ENCODE data around the gene STON2. TPM values are rescaled to one million over a fixed set of nuclear protein-coding genes. Genes with fewer than 3 reads are reported as not detected.

The STON2 gene
- total and polyA plus RNA-seq, 3 experiments from 2014 or later, result 0.22 TPM; not detected in 2

DNA sequence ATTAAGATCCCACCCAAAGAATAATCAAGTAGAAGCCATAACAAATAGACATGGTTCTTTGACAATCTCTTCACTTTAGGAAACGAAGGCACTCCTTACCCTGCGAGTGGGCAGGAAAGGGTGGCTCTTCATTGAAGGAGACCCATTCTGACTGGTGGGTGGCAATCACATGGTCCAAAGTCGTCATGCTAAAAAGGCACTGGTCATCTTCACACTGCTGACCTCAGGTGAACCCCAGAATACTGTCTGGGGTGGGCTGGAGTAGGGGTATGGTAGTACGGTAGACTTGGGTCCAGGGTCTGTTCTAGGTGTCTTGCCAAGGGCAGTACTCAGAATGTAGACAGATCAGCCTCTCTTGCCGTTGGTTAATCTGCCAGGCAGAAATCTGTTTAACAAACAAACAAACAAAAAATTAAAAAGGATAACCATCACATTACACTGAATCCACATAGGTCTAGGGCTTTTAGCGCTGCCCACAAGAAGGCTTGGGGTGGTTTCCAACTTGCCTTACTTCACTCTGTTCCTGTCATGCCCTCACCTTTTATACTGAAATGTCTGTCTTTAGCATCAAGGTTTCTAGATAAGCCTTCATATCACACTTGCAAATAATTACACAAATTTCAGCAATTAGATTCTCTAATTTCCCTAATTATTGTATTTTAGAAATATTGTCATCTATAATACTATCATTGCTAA lies 1.8 kb downstream of the STON2 start:
- no peak overlapping the region for H3K4me3 ChIP-seq (ENCODE audit: low read length)
- H3K4me1 ChIP-seq (ENCODE audit: insufficient read depth, low read length), result no peaks in the 10 kb centered on the region
- H3K4me3 Mint-ChIP-seq, result no peak overlapping the region
- no peak for DNase-seq
- no peaks in the 10 kb centered on the region for H3K27me3 ChIP-seq (ENCODE audit: insufficient read depth, low read length, poor library complexity, severe bottlenecking)
- no peaks in the 10 kb centered on the region for H3K36me3 ChIP-seq (ENCODE audit: insufficient read depth, low read length)
- H3K9me3 ChIP-seq (ENCODE audit: low read length), result no peaks in the 10 kb centered on the region
- no peak overlapping the region for H3K27ac ChIP-seq (ENCODE audit: low read depth, low read length)
- peaks cover 0 to 8% (median 1%) of the 10 kb centered on the region in 3 donors for H3K4me1 Mint-ChIP-seq
- no peak overlapping the region for H3K27ac Mint-ChIP-seq
- no peaks in the 10 kb centered on the region for H3K36me3 Mint-ChIP-seq
- POLR2A ChIA-PET, result no interaction called here
- H3K27me3 Mint-ChIP-seq, result peaks cover 0 to 8% of the 10 kb centered on the region in 2 donors
- CTCF ChIA-PET, result no interaction called here
- H3K9me3 Mint-ChIP-seq, result peaks cover 0 to 3% (median 0%) of the 10 kb centered on the region in 5 donors

DNA sequence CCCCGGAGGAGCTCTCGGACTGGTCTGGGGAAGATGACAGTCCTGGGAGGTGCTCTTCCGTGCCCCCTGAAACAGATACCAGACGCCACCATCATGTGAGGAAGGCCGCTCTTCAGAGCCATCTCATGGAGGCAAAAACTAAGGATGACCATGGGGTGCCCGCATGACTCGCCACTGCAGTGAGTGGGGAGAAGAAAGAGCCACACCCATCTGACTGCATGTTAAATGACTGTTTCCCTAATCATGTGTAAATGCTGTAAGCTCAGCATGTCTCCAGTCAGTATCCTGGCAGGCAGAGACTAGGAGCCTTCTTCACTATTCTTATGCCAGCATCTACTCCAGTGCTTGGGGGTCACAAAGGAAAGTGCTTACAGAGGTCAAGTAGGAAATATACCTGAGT lies 4.0 kb downstream of the STON2 start:
- H3K4me1 ChIP-seq (ENCODE audit: insufficient read depth, low read length), result no peaks in the 10 kb centered on the region
- H3K4me1 Mint-ChIP-seq, result peaks cover 0 to 8% (median 1%) of the 10 kb centered on the region in 3 donors
- no peak overlapping the region for H3K27ac ChIP-seq (ENCODE audit: low read depth, low read length)
- CTCF ChIA-PET, result no interaction called here
- no peaks in the 10 kb centered on the region for H3K36me3 ChIP-seq (ENCODE audit: insufficient read depth, low read length)
- no peaks in the 10 kb centered on the region for H3K9me3 ChIP-seq (ENCODE audit: low read length)
- peaks cover 0 to 5% (median 0%) of the 10 kb centered on the region in 5 donors for H3K9me3 Mint-ChIP-seq
- no peak overlapping the region for H3K4me3 Mint-ChIP-seq
- no peaks in the 10 kb centered on the region for H3K27me3 ChIP-seq (ENCODE audit: insufficient read depth, low read length, poor library complexity, severe bottlenecking)
- H3K27ac Mint-ChIP-seq, result no peak overlapping the region
- DNase-seq, result no peak
- no peaks in the 10 kb centered on the region for H3K36me3 Mint-ChIP-seq
- no peak overlapping the region for H3K4me3 ChIP-seq (ENCODE audit: low read length)
- POLR2A ChIA-PET, result no interaction called here
- H3K27me3 Mint-ChIP-seq, result peaks cover 9 to 14% of the 10 kb centered on the region in 2 donors

DNA sequence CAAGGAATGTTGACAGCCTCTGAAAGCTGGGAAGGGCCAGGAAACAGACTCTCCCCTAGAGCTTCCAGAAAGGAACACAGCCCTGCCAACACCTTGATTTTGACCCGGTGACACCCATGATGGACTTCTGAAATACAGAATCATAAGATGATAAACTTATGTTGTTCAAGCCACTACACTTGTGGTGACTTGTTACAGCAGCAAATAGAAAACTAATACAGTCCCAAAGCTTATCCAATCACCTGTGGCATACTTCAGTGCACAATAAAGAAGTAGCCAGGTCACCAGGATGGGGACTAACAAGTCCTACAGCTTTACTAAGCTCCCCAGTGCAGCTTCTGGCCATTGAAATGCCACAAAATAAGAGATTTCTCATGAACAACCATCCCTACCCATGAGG lies 5.4 kb downstream of the STON2 start:
- peaks cover 0 to 5% (median 0%) of the 10 kb centered on the region in 5 donors for H3K9me3 Mint-ChIP-seq
- POLR2A ChIA-PET, result no interaction called here
- Histone ChIP-seq H3K4me1 (ENCODE audit: insufficient read depth, low read length) (no peaks in the 10 kb centered on the region), H3K27ac (ENCODE audit: low read depth, low read length) (no peak overlapping the region), H3K4me3 (ENCODE audit: low read length) (no peak overlapping the region), H3K9me3 (ENCODE audit: low read length) (no peaks in the 10 kb centered on the region), H3K27me3 (ENCODE audit: insufficient read depth, low read length, poor library complexity, severe bottlenecking) (no peaks in the 10 kb centered on the region), H3K36me3 (ENCODE audit: insufficient read depth, low read length) (no peaks in the 10 kb centered on the region)
- H3K4me3 Mint-ChIP-seq, result no peak overlapping the region
- peaks cover 0 to 8% (median 1%) of the 10 kb centered on the region in 3 donors for H3K4me1 Mint-ChIP-seq
- no peak overlapping the region for H3K27ac Mint-ChIP-seq
- H3K27me3 Mint-ChIP-seq, result peaks cover 10 to 18% of the 10 kb centered on the region in 2 donors
- DNase-seq, result no peak
- H3K36me3 Mint-ChIP-seq, result no peaks in the 10 kb centered on the region
- CTCF ChIA-PET, result no interaction called here

DNA sequence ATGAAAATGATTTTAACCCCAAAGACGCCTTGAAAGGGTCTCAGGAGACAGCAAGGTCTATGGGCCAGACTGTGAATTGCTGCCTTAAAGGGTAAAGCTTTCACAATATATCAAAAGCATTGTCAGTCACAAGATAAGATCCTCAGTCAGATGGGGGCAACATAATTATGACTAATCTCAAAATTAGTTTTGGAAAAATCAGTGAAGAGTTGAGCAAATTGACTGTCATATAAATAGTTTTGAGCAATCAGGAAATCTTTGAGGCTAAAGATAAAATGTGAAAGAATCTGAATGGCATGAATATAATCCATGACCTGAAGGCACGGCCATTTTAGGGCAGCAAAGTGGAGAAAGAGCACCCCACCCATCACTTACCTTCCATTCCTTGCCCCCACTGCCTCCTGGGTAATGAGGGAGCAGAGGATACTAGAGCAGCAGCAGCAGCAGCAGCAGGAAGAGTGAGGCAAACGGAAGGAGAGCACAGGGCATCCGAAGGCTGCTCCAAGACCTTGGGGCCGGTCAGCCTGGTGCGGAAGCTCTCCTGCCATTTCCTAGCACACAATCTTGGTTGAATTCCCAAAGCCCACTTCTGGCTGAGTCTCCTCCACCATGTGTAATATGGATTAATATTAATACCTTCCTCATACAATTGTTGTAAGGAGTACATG lies 7.0 kb downstream of the STON2 start:
- Histone ChIP-seq H3K4me1 (ENCODE audit: insufficient read depth, low read length) (no peaks in the 10 kb centered on the region), H3K4me3 (ENCODE audit: low read length) (no peak overlapping the region), H3K27ac (ENCODE audit: low read depth, low read length) (no peak overlapping the region), H3K27me3 (ENCODE audit: insufficient read depth, low read length, poor library complexity, severe bottlenecking) (no peaks in the 10 kb centered on the region), H3K36me3 (ENCODE audit: insufficient read depth, low read length) (no peaks in the 10 kb centered on the region), H3K9me3 (ENCODE audit: low read length) (no peaks in the 10 kb centered on the region)
- no peaks in the 10 kb centered on the region for H3K36me3 Mint-ChIP-seq
- no peaks in the 10 kb centered on the region for H3K4me1 Mint-ChIP-seq
- H3K9me3 Mint-ChIP-seq, result peaks cover 0 to 5% (median 0%) of the 10 kb centered on the region in 5 donors
- no peak overlapping the region for H3K27ac Mint-ChIP-seq
- H3K27me3 Mint-ChIP-seq, result peaks cover 10 to 32% of the 10 kb centered on the region in 2 donors
- ChIA-PET POLR2A (no interaction called here), CTCF (no interaction called here)
- no peak for DNase-seq
- H3K4me3 Mint-ChIP-seq, result no peak overlapping the region

DNA sequence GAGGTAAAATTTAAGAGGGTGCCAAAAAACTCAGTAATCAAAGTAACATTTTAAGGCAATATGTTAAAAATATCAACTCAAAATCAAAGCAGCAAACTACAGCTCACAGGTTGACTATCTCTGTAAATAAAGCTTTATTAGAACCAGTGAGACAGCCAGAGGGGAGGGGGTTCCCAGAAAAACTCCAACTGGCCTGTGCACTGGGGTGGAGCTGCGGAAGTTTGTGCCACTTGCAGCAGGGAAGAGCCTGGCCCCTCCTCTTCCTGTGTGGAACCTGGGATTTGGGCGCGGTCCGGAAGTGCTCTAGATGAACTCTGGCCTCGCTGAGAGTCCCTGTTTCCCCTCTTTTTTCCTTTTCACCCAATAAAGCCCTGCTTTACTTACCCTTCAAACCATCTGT lies 8.1 kb downstream of the STON2 start:
- H3K9me3 ChIP-seq (ENCODE audit: low read length), result no peaks in the 10 kb centered on the region
- H3K27ac ChIP-seq (ENCODE audit: low read depth, low read length), result no peak overlapping the region
- Mint-ChIP-seq H3K27me3 (peaks cover 10 to 32% of the 10 kb centered on the region in 2 donors), H3K4me1 (no peaks in the 10 kb centered on the region), H3K4me3 (no peak overlapping the region), H3K9me3 (peaks cover 0 to 5% (median 0%) of the 10 kb centered on the region in 5 donors), H3K27ac (no peak overlapping the region), H3K36me3 (no peaks in the 10 kb centered on the region)
- POLR2A ChIA-PET, result no interaction called here
- CTCF ChIA-PET, result no interaction called here
- H3K4me1 ChIP-seq (ENCODE audit: insufficient read depth, low read length), result no peaks in the 10 kb centered on the region
- H3K36me3 ChIP-seq (ENCODE audit: insufficient read depth, low read length), result no peaks in the 10 kb centered on the region
- no peak for DNase-seq
- H3K27me3 ChIP-seq (ENCODE audit: insufficient read depth, low read length, poor library complexity, severe bottlenecking), result no peaks in the 10 kb centered on the region
- H3K4me3 ChIP-seq (ENCODE audit: low read length), result no peak overlapping the region

DNA sequence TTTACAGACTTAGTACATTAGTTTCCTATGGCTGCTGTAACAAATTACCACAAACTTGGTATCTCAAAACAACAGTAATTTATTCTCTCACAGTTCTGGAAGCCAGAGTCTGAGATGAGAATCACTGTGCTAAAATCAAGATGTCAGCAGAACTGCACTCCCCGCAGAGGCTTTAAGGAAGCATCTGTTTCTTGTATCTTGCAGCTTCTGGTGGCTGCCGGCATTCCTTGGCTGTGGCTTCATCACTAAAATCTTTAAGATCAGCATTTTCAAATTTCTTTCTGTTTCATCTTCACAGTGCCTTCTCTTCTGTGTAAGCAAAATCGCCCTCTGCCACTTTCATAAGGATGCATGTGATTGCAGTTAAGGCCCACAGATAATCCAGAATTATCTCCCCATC lies 9.4 kb downstream of the STON2 start:
- no peaks in the 10 kb centered on the region for H3K4me1 Mint-ChIP-seq
- peaks cover 0 to 6% (median 0%) of the 10 kb centered on the region in 5 donors for H3K9me3 Mint-ChIP-seq
- H3K36me3 Mint-ChIP-seq, result no peaks in the 10 kb centered on the region
- Histone ChIP-seq H3K4me3 (ENCODE audit: low read length) (no peak overlapping the region), H3K27ac (ENCODE audit: low read depth, low read length) (no peak overlapping the region), H3K36me3 (ENCODE audit: insufficient read depth, low read length) (no peaks in the 10 kb centered on the region), H3K9me3 (ENCODE audit: low read length) (no peaks in the 10 kb centered on the region), H3K4me1 (ENCODE audit: insufficient read depth, low read length) (no peaks in the 10 kb centered on the region), H3K27me3 (ENCODE audit: insufficient read depth, low read length, poor library complexity, severe bottlenecking) (no peaks in the 10 kb centered on the region)
- peaks cover 10 to 36% of the 10 kb centered on the region in 2 donors for H3K27me3 Mint-ChIP-seq
- CTCF ChIA-PET, result no interaction called here
- no peak for DNase-seq
- POLR2A ChIA-PET, result no interaction called here
- H3K4me3 Mint-ChIP-seq, result no peak overlapping the region
- H3K27ac Mint-ChIP-seq, result no peak overlapping the region

DNA sequence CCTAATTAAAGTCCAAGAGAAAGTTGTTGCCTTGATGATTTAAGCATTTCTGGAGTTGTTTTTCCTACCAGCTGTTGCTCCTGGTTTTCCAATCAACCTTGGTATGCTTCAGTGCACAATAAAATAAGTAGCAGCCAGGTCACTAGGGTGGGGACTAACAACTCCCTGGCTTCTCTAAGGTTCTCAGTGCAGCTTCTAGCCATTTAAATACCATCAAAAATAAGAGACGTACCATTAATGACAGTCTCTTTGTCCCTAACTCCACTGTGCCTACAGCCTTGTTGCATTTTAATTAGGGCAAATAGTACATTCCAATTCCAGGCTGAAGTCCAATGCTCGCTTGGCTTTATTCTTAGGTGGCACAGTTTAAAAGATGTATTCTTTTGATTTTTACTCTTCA lies 11.8 kb downstream of the STON2 start:
- H3K27ac Mint-ChIP-seq, result no peak overlapping the region
- H3K36me3 Mint-ChIP-seq, result no peaks in the 10 kb centered on the region
- no peaks in the 10 kb centered on the region for H3K9me3 ChIP-seq (ENCODE audit: low read length)
- H3K27ac ChIP-seq (ENCODE audit: low read depth, low read length), result no peak overlapping the region
- DNase-seq, result no peak
- no peaks in the 10 kb centered on the region for H3K36me3 ChIP-seq (ENCODE audit: insufficient read depth, low read length)
- H3K4me1 ChIP-seq (ENCODE audit: insufficient read depth, low read length), result no peaks in the 10 kb centered on the region
- H3K4me3 ChIP-seq (ENCODE audit: low read length), result no peak overlapping the region
- H3K4me3 Mint-ChIP-seq, result no peak overlapping the region
- ChIA-PET POLR2A (no interaction called here), CTCF (no interaction called here)
- H3K9me3 Mint-ChIP-seq, result peaks cover 0 to 3% (median 0%) of the 10 kb centered on the region in 5 donors
- no peaks in the 10 kb centered on the region for H3K27me3 ChIP-seq (ENCODE audit: insufficient read depth, low read length, poor library complexity, severe bottlenecking)
- H3K27me3 Mint-ChIP-seq, result peaks cover 4 to 40% of the 10 kb centered on the region in 2 donors
- no peaks in the 10 kb centered on the region for H3K4me1 Mint-ChIP-seq

DNA sequence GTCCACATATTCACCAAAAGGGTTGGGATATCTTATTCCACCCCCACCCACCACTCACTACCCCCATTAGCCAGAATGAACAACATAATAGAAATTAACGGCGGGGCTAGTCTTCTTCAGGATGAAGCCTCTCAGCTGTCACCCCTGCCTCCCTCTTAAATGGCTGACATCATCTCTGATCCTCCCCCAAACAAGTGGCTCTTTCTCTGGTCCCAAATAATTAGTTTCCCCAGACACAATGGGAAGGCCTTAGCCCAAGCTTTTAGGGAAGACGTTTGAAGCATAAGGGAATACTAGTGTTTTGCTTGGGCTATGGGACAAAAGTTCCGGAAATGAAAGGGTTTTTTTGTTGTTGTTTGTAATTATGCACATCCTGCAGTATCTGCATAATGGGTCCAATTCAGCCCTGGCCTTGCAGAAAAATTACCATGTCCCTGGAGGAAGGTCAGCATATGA lies 13.8 kb downstream of the STON2 start:
- Histone ChIP-seq H3K36me3 (ENCODE audit: insufficient read depth, low read length) (no peaks in the 10 kb centered on the region), H3K9me3 (ENCODE audit: low read length) (no peaks in the 10 kb centered on the region), H3K4me3 (ENCODE audit: low read length) (no peak overlapping the region), H3K4me1 (ENCODE audit: insufficient read depth, low read length) (no peaks in the 10 kb centered on the region), H3K27ac (ENCODE audit: low read depth, low read length) (no peak overlapping the region), H3K27me3 (ENCODE audit: insufficient read depth, low read length, poor library complexity, severe bottlenecking) (no peaks in the 10 kb centered on the region)
- H3K9me3 Mint-ChIP-seq, result peaks cover 0 to 1% (median 0%) of the 10 kb centered on the region in 5 donors
- peaks cover 8 to 29% of the 10 kb centered on the region in 2 donors for H3K27me3 Mint-ChIP-seq
- H3K36me3 Mint-ChIP-seq, result no peaks in the 10 kb centered on the region
- ChIA-PET POLR2A (no interaction called here), CTCF (no interaction called here)
- H3K4me1 Mint-ChIP-seq, result no peaks in the 10 kb centered on the region
- H3K4me3 Mint-ChIP-seq, result no peak overlapping the region
- no peak for DNase-seq
- no peak overlapping the region for H3K27ac Mint-ChIP-seq

All from CD8-positive, alpha-beta memory T cell (primary cell).